Epidermal melanocyte (primary cell): Measurements from ENCODE around the gene PSMD9.
"Not testable (repeated sequence)": the region's sequence is repeated elsewhere in the genome, so short reads cannot be mapped to it uniquely, and the experiment has no call there.

Source experiments
- DNase-seq: peaks from one replicate; pipeline ENCODE4 v3.0.0; 2011; ENCODE audit warnings: low spot score; ENCODE audit not compliant: insufficient read length

PSMD9 gene

GRCh38 chr12:121888478-121889273 is at the start of gene PSMD9:
Gene PSMD9, plus strand, starts transcription at chr12:121888790. Its CDS starts 67 bp downstream, at chr12:121888857.
- peak; percentile 91 for DNase-seq

GRCh38 chr12:121839106-121839992 is 49.2 kb upstream of the PSMD9 start:
- peak; percentile 95 for DNase-seq

- DNase-seq: no peak
Measured at GRCh38 chr12:121839993-121840761, 48.4 kb upstream of the PSMD9 start.

GRCh38 chr12:121843236-121843982 is 45.2 kb upstream of the PSMD9 start:
- no peak for DNase-seq

GRCh38 chr12:121845701-121846100 is 42.9 kb upstream of the PSMD9 start:
- DNase-seq: no peak

- DNase-seq: no peak
Measured at GRCh38 chr12:121849211-121849610, 39.4 kb upstream of the PSMD9 start.

- no peak for DNase-seq
Measured at GRCh38 chr12:121849665-121850064, 38.9 kb upstream of the PSMD9 start.

- DNase-seq: not testable (repeated sequence)
Measured at GRCh38 chr12:121852392-121852791, 36.2 kb upstream of the PSMD9 start.

GRCh38 chr12:121857322-121858246 is 31.0 kb upstream of the PSMD9 start:
- no peak for DNase-seq

- no peak for DNase-seq
Measured at GRCh38 chr12:121858318-121858661, 30.3 kb upstream of the PSMD9 start.

GRCh38 chr12:121858662-121859572 is 29.7 kb upstream of the PSMD9 start, which contains the start of gene HPD:
Gene HPD, minus strand, starts transcription at chr12:121858859. Its CDS starts 36 bp downstream, at chr12:121858823.
- DNase-seq: peak; percentile 50

GRCh38 chr12:121860257-121860656 is 28.3 kb upstream of the PSMD9 start:
- no peak for DNase-seq

- not testable (repeated sequence) for DNase-seq
Measured at GRCh38 chr12:121860699-121861098, 27.9 kb upstream of the PSMD9 start.

GRCh38 chr12:121861636-121862254 is 26.8 kb upstream of the PSMD9 start:
- DNase-seq: no peak

GRCh38 chr12:121866331-121866730 is 22.3 kb upstream of the PSMD9 start:
- DNase-seq: no peak

GRCh38 chr12:121869229-121869628 is 19.4 kb upstream of the PSMD9 start:
- DNase-seq: not testable (repeated sequence)

GRCh38 chr12:121871467-121871866 is 17.1 kb upstream of the PSMD9 start:
- no peak for DNase-seq

- DNase-seq: peak; percentile 16
Measured at GRCh38 chr12:121872546-121873215, 15.9 kb upstream of the PSMD9 start.
